Activated CD8-positive, alpha-beta memory T cell treated with anti-CD3 and anti-CD28 coated beads for 4 hours (primary cell): ENCODE measurements around the gene TRIM7.
"Not testable (repeated sequence)": the region's sequence is repeated elsewhere in the genome, so short reads cannot be mapped to it uniquely, and the experiment has no call there.

Source experiments
- DNase-seq, 2 donors: peaks; one replicate each; pipeline ENCODE4 v3.0.0-alpha.2; 2020; ENCODE audit warnings: low read depth in 2 of 2

TRIM7 gene

GRCh38 chr5:181193656-181194055, 11.3 kb downstream of the TRIM7 start:
- no peak for DNase-seq

DNA sequence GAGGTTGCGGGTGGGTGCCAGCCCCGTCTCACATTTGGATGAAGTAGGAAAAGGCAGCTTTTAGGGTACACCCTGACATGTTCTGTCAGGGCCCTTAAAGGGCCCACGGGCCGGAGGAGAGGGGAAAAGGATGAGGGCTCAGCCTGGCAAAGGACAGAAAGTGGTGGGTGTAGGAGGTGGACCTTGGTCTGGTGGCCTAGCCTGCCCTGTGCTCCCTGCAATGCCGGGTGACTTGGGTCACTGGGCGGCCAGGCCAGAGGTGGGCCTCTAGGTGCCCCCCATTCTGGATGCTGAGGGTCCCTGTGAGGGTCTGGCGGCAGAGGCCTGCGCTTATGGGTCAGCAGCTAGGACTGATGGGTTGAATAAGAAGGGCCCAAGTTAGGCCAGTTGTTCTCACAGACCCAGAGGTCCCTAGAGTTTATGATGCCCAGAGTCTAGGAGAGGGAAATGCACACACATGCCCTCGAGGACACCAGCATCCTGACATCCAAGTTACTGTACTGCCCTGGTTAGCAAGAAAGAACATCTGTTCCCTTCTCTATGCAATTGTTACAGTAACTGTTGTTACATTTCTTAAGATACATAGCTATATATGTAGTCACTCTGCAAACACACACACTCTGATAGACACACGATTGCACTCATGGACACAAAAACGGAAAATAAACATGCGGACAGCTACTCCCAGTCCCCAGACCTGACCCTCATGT, 12.5 kb downstream of the TRIM7 start:
- no peak for DNase-seq

DNA sequence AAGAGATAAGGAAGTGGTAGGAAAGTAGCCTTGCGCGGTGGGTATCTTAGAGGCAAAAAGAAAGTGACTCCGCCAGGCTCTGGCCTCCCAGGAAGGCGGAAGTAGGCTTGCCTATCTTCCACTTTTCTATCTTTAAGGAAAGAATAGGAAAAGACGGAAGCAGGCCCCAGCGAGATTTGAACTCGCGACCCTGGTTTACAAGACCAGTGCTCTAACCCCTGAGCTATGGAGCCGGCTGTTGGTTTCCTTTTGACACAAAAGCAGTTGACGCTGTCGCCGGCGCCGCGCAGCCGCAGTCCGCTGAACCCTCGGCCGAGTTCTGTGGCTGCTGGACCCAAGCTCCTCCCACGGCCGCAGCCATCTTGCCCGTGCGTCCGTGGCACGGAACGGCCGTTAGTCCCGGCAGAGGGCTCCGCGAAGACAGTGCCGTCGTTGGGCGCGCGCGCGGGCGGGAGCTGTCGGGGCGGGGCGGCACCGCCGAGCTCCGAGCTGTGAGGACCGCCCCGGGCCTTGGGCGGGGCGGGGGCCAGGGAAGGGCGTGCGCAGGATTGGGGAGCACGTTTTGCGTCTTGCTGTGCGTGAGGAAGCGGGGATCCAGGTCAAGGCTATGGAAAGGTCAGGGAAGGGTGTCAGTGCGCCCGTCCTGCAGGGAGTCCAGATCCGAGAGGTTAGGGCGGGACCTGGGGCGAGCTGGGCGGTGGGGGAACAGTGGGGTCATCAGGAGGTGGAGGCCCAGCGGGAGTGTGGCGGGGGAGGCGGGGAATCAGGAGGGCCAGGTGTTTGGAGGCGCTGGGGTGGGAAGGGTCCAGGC, 13.3 kb downstream of the TRIM7 start:
- peak; percentile 87 to 88 for DNase-seq

DNA sequence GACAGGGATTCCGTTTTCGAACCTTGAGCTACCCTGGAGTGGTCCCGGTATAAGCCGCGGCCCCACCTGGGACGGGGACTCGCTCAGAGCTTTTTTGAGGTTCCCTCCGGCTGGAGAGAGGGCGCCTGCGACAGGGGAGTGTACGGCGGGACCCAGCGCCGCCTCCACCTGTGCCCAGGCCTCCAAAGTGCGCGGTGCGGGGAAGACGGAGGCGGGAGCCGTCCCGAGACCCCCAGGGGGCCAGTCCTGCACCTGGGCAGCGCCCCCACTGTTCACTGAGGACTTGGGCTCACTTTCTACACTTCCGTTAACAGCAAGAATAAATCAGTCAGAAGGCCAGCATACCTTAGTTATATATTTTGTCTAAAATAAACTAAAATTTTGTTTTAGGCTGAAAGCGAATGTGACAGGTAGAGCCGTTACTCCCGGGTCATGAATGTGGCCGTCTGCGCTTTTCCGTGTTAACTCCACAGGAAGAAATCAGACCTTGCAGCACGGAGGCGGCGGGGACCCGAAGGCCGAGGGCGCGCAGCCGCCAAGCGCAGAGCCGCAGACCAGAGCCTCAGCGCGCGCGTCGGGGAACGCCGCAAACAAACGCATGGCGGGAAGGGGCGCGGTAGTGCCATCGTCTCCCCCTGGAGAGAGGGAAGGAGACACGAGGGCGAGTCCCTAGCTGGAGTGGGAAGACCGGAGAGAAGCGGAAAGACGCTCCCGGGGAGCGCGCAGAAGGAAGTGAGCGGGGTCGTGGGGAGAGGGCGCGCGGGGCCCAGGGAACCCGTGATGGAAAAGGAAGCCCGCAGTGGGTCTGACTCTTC, 14.1 kb downstream of the TRIM7 start:
- no peak for DNase-seq

DNA sequence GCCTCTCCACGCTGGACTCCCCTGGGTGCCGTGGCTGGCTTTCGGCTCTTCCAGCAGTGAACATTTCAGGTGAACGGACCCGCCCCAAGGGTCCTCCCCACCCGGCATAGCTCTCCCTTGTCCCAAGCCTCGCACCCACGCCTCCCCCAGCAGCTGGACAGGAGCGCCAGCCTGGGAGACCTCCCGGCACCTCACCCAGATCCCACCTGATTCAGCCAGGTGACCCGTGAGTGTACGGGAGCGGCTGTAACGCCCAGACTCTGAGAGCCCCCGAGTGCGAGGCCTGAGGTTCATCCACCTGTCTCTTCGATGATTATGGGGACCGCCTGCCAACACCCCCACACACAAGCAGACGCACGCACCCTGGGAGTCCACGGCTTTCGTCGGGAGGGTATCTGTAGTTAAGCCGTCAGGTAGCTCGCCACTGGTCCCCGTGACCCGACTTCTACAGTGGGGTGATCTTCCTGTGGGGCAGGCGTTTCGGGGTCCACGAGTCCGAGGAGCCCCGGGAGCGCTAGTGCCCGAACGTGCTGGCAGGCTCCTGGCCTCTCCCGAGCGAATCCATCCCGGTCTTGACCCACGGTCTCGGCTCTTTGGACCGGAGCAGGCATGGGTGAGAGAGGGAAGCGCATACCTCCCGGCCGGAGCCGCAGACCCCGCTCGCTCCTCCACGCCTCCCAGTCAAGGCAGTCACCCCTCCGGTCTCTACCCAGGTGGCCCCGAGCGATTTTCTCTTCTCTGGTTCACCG, 14.9 kb downstream of the TRIM7 start:
- DNase-seq = no peak

DNA sequence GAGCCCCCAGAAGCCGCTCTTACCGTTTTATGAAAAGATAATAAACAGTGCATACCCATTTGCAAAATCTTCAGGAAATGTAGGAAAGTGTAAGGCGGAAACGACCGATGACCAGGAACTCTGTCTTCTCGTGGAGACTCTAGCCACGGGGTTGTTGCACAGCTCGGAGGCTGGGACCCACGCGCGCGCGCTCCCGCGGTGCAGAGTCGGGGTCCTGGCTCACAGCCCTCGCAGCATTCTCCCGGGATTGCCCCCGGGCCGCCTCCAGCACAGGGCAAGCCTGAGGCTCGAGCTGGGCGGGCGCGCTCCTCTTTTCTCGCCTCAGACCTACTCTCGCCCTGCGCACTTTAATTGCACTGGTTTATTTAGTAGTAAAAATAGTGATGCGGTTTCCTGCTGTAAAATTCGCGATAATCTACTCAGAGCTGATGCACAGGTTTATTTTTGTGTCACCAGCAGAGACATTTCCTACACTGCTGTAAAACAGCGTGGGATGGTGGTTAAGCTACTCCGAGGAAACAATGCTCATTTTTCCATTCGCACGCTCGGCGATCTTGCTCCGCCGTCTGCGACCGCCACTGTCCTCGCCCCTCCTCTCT, 15.5 kb downstream of the TRIM7 start:
- DNase-seq = no peak

GRCh38 chr5:181188700-181189362, 16.2 kb downstream of the TRIM7 start:
- peak; percentile 61 to 64 for DNase-seq

DNA sequence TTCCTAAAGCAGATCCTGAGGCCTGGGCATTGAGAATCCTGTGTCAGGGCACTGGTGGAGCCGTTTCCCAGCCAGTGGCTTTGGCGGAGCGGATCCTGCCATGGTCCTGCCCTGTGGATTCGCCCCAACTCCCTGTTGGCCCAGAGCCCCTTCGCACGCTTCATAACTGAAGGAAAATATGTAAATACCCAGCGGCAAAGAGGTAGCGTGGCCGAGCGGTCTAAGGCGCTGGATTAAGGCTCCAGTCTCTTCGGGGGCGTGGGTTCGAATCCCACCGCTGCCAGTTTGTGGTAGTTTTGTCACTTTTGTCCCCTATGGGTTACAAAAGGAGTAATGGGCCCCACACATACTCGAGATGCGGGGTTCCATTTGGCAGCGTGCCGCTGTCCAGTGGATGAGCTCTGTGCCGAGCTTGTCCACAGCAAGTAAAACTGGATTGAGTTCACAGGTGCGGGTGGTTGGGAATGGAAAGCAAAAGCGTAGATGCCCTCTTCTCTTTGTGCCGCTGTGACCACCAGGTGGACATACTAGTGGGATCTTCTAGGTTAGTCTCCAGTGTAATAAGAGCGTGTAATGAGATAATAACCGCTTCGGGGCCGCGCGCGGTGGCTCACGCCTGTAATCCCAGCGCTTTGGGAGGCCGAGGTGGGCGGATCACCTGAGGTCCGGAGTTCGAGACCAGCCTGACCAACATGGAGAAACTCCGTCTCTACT, 17.3 kb downstream of the TRIM7 start:
- no peak for DNase-seq

DNA sequence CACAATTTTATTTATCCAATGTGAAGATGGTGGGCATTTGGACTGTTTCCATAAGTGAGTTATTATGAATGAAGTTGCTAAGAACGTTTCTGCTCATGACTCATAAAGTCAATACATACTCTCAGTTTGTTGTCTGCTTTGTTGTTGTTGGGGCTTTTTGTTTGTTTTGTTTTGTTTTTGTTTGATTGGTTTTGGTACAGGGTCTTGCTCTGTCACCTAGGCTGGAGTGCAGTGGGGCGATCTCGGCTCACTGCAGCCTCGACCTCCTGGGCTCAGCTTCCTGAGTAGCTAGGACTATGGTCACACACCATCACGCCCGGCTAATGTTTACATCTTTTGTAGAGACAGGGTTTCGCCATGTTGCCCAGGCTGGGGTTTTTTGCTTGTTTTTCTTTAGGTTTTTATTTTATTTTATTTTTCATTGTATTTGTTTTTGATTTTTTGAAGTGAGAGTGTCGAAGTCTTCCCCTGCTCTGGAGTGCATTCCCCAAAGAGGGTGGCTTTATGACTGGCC, 18.0 kb downstream of the TRIM7 start:
- DNase-seq = no peak

DNA sequence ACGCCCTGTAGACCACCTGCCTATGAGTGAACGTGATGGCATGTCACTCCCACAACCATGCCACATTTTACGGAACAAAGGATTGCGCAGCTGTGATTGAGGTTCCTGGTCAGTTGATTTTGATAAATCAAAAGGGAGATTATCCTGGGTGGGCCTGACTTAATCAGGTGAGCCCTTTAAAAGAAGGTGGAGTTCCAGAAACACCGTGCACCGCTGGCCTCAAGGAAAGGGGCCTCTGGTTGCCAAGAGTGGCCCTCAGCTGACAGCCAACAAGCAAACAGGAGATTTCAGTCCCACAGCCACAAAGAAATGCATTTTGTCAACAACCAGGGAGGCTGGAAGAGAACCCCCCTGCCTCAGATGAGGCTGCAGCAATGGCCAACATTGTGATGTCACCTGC, 19.0 kb downstream of the TRIM7 start:
- DNase-seq = no peak

DNA sequence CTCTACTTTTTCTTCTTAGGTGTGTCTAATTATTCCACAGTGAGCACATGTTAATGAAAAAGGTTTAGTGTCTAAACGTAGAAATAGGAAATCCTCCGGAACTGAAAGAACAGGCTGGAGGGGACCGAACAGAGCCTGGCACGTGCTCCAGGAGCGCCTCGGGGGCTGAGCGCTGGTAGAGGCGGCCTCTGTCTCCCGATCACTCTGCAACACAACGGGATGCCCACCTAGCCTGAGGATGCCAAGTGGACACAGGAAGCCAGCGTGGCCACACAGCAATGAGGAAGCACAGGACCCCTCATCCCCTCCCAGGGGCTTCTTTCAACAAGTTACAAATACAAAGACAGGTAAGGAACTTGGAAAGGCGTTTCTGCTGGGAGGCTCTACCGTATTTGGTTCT, 19.4 kb downstream of the TRIM7 start:
- DNase-seq = no peak

DNA sequence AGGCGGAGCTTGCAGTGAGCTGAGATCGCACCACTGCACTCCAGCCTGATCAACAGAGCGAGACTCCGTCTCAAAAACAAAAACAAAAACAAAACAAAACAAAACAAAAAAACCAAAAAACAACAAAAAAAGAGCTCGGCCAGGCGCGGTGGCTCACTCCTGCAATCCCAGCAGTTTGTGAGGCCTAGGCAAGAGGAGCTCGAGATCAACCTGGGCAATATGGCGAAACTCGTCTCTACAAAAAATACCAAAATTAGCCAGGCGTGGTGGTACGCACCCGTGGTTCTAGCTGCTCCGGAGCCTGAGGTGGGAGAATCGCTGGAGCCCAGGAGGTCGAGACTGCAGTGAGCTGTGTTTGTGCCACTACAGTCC, 20.2 kb downstream of the TRIM7 start:
- no peak for DNase-seq

- no peak for DNase-seq
Observed at GRCh38 chr5:181182651-181183050, 22.3 kb downstream of the TRIM7 start.

- no peak for DNase-seq
Observed at GRCh38 chr5:181181650-181182565, 23.1 kb downstream of the TRIM7 start.

DNA sequence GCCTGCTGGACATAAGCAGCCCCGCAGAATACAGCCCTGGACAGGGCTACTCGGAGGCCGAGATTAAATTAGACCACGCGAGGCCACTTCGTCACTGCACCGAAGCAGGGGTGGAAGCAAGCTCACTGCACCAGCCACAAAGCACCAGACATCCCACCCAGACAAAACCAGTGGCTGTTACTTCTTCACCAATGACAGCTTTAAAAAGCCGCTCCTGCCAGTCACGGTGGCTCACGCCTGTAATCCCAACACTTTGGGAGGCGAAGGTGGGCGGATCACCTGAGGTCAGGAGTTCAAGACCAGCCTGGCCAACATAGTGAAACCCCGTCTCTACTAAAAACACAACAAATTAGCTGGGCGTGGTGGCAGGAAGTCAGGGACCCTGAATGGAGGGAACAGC, 27.4 kb downstream of the TRIM7 start:
- DNase-seq = not testable (repeated sequence)

- no peak for DNase-seq
Observed at GRCh38 chr5:181176254-181176952, 28.6 kb downstream of the TRIM7 start.

- DNase-seq = peak in 1 of 2 donors; percentile 20
Observed at GRCh38 chr5:181173420-181174342, 31.3 kb downstream of the TRIM7 start.
